ENCODE results near the gene INSL3.

DNA sequence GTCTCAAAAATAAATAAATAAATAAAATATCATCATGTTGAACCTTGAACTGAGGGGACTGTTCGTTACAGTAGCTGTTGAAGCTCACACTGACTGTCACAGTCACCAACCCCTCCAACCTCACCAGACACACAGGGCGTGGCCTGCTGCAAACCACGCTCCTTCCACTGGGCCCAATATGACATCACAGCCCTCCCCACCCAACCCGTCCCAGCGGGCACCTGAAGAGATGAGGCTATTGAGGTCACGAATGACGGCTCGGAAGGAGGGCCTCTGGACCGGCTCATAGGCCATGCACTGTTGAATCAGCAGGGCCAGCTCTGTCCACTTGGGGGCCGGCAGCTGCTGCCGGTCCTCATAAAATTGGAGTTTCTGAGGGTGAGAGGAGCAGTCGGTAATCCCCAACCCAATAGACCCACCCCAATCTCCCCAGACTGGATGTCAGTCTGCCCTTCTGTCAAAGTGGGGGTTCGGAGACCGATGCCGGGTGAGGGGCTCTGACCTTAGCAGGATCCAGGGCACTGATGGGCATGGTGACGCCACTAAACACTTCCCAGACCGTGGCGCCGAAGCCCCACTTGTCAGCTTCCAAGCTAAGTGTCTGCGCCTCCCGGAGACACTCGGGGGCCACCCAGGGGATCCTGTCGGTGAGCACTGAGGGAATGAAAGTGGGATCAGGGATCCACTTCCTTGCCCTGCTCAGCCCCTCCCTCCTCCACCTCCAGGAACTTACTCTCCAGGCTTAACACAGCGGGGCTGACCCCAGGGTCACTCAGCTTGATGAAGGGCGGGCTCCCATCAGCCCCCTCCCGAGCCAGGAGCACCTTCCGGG is 13.2 kb upstream of the INSL3 start:
- TF ChIP-seq, protein P1, sequence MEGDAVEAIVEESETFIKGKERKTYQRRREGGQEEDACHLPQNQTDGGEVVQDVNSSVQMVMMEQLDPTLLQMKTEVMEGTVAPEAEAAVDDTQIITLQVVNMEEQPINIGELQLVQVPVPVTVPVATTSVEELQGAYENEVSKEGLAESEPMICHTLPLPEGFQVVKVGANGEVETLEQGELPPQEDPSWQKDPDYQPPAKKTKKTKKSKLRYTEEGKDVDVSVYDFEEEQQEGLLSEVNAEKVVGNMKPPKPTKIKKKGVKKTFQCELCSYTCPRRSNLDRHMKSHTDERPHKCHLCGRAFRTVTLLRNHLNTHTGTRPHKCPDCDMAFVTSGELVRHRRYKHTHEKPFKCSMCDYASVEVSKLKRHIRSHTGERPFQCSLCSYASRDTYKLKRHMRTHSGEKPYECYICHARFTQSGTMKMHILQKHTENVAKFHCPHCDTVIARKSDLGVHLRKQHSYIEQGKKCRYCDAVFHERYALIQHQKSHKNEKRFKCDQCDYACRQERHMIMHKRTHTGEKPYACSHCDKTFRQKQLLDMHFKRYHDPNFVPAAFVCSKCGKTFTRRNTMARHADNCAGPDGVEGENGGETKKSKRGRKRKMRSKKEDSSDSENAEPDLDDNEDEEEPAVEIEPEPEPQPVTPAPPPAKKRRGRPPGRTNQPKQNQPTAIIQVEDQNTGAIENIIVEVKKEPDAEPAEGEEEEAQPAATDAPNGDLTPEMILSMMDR (IDR thresholded peaks at IDR 0.05; ENCODE audit: borderline replicate concordance, extremely low read depth, low read length, poor library complexity, severe bottlenecking): peak; percentile 6
- TF ChIP-seq EZH2 (IDR thresholded peaks at IDR 0.05; ENCODE audit: borderline replicate concordance, low read depth, low read length, severe bottlenecking): no peak

All from DND-41 (cell line).